Heart right ventricle (tissue), 16 donors: ENCODE results near the gene LNX2. TPM values are rescaled to one million over a fixed set of nuclear protein-coding genes. Genes with fewer than 3 reads are reported as not detected.

ENCODE experiments used
- ATAC-seq, 8 donors: fragments of 200-7000 bp; cut with Tn5 transposase; one replicate each; pipeline ENCODE4 v1.9.1; 2020; ENCODE audit warnings: mild to moderate bottlenecking in 8 of 8, moderate library complexity in 8 of 8, moderate number of reproducible peaks in 1 of 8
- DNase-seq, 2 donors: peaks; one replicate each; pipeline ENCODE4 v3.0.0-alpha.2; 2020
- H3K27ac ChIP-seq, 10 donors: fragments of 200-600 bp; sonication (generic) in 2 of 10; one replicate each; pipeline versions ENCODE4 v1.5.0 to v1.8.0; 2020 to 2022; ENCODE audit warnings: mild to moderate bottlenecking in 3 of 10
- H3K27me3 ChIP-seq, 7 donors: fragments of 200-600 bp; one replicate each; pipeline ENCODE4 v1.8.0; 2021 to 2022; ENCODE audit warnings: mild to moderate bottlenecking in 2 of 7
- H3K36me3 ChIP-seq, 9 donors: fragments of 200-600 bp; sonication (generic) in 1 of 9; one replicate each; pipeline versions ENCODE4 v1.5.0 to v1.8.0; 2020 to 2022; ENCODE audit warnings: mild to moderate bottlenecking in 2 of 9
- H3K4me1 ChIP-seq, 9 donors: fragments of 200-600 bp; sonication (generic) in 1 of 9; one replicate each; pipeline versions ENCODE4 v1.5.0 to v1.8.0; 2020 to 2022; ENCODE audit warnings: mild to moderate bottlenecking in 4 of 9
- H3K4me3 ChIP-seq, 10 donors: fragments of 200-600 bp; sonication (generic) in 2 of 10; one replicate each; pipeline versions ENCODE4 v1.5.0 to v1.8.0; 2020 to 2022; ENCODE audit warnings: mild to moderate bottlenecking in 7 of 10, moderate library complexity in 2 of 10
- H3K9me3 ChIP-seq, 11 donors: fragments of 200-600 bp in 10 of 11; sonication (generic) in 2 of 11; one replicate each; pipeline versions ENCODE4 v1.5.0 to v1.8.0; 2013 to 2022; ENCODE audit warnings: mild to moderate bottlenecking in 2 of 11, control low read depth in 1 of 11, moderate library complexity in 1 of 11
- CTCF ChIP-seq, 9 donors: fragments of 200-600 bp; sonication (generic) in 2 of 9; IDR thresholded peaks; one replicate each; pipeline versions ENCODE4 v1.5.0 to v1.8.0; 2021 to 2022; ENCODE audit warnings: antibody characterized with exemption in 9 of 9, mild to moderate bottlenecking in 5 of 9, moderate library complexity in 1 of 9
- whole genome bisulfite sequencing, 2 donors: extraction: QIAGEN DNeasy Blood & Tissue Kit; methylation state at CpG; one replicate each; pipeline ENCODE4 v1.1.7; 2013; ENCODE audit warnings: inconsistent platforms in 1 of 2; 5-methylcytosine and 5-hydroxymethylcytosine counted together
- intact Hi-C, 10 donors: fragments of 100-400 bp; cut with DNase I; formaldehyde crosslinking; loops; one replicate each; pipeline versions ENCODE4 v1.11.1 to v1.14.2; 2022
- polyA plus RNA-seq, 2 donors: library from polyadenylated mRNA; stranded (reverse); fragments of 200-250 nt; gene quantifications; one replicate each; pipeline ENCODE4 v1.2.3, GENCODE V29; 2013
- total RNA-seq, 10 donors: library from RNA; stranded (reverse); fragmentation: NEBNext Ultra II Directional in 3 of 10; extraction: Animal tissue kit (Norgen Biotek cat#: 25700) in 3 of 10; gene quantifications; one replicate each; pipeline versions ENCODE4 v1.2.1 to v1.2.4, GENCODE V29; 2021 to 2023
- donor health status: Arrhythmogenic right ventricular cardiomyopathy.
- donor health status: ischemic (EF 13 %, LVEDD 7.1; RV severe dilation, severe dysfunction).
- donor health status: healthy with polysubstance abuse.
- donor health status: DM: no; HTN: yes; CAD: no.
- donor health status: DM: no; HTN: no; CAD: no.
- donor health status: ischemic (EF 25% LVEDD 6.9; RV normal size, moderate dysfunction).
- donor health status: ischemic (EF 25% LVEDD 5.7; RV mildly dilated, moderate dysfunction).
- donor health status: healthy.
- donor health status: DM: yes; HTN: yes; CAD: no.
- donor health status: Ischemic cardiomyopathy.
- donor health status: ischemic (EF 35%, LVEDD 5.7; RV mildly dilated, moderate dysfunction).
- donor health status: nonischemic (EF 11% LVEDD 7.7; RV severe dilation, severe dysfunction).
- donor health status: DM: yes; HTN: yes; CAD: no.
- donor health status: PGD.
- donor health status: ischemic (EF 29% LVEDD 5.4; RV normal size, mild dysfunction).
- donor health status: nonischemic (EF 23%, LVEDD 6.1; RV moderate dilation, normal function).

LNX2 gene
- total and polyA plus RNA-seq, 12 donors = 3.5 to 22.3 (median 14.1) TPM

GRCh38 chr13:27605099-27605498 is 15.2 kb downstream of the LNX2 start:
- DNase-seq (no peak), ATAC-seq (no peak)
- H3K9me3 ChIP-seq = no peaks in the 10 kb centered on the region
- TF ChIP-seq CTCF (IDR thresholded peaks at IDR 0.05) = no peak
- H3K36me3 ChIP-seq = no peaks in the 10 kb centered on the region
- no peaks in the 10 kb centered on the region for H3K27me3 ChIP-seq
- H3K4me1 ChIP-seq = peaks cover 0 to 57% (median 33%) of the 10 kb centered on the region in 9 donors
- no peak overlapping the region for H3K4me3 ChIP-seq
- intact Hi-C loops = no loop called here
- WGBS, 2 donors = 56 to 95% methylated on average over 3 of the region's 3 CpGs
- H3K27ac ChIP-seq = peak overlapping the region in 5 of 10 donors; percentile 5 to 68 (median 64)

- no peaks in the 10 kb centered on the region for H3K36me3 ChIP-seq
- no peak overlapping the region for H3K27ac ChIP-seq
- DNase-seq = no peak
- no peak for TF ChIP-seq CTCF (IDR thresholded peaks at IDR 0.05)
- peaks cover 0 to 63% (median 26%) of the 10 kb centered on the region in 9 donors for H3K4me1 ChIP-seq
- 94 to 99% methylated on average over 2 of the region's 2 CpGs for WGBS, 2 donors
- H3K4me3 ChIP-seq = no peak overlapping the region
- intact Hi-C loops = no loop called here
- H3K27me3 ChIP-seq = no peaks in the 10 kb centered on the region
- H3K9me3 ChIP-seq = no peaks in the 10 kb centered on the region
- no peak for ATAC-seq
Measured at GRCh38 chr13:27601803-27602202, 18.5 kb downstream of the LNX2 start.

- Histone ChIP-seq H3K27ac (no peak overlapping the region), H3K36me3 (no peaks in the 10 kb centered on the region), H3K27me3 (no peaks in the 10 kb centered on the region), H3K4me3 (no peak overlapping the region), H3K4me1 (peaks cover 0 to 59% (median 20%) of the 10 kb centered on the region in 9 donors), H3K9me3 (no peaks in the 10 kb centered on the region)
- DNase-seq = no peak
- no peak for ATAC-seq
- TF ChIP-seq CTCF (IDR thresholded peaks at IDR 0.05) = no peak
- WGBS, 2 donors = 87 to 96% methylated on average over 2 of the region's 2 CpGs
- intact Hi-C loops = no loop called here
Measured at GRCh38 chr13:27601208-27601607, 19.1 kb downstream of the LNX2 start.

- WGBS, 2 donors = 85 to 90% methylated on average over 1 of the region's 1 CpG
- peak overlapping the region in 3 of 10 donors; percentile 61 to 69 (median 63) for H3K27ac ChIP-seq
- DNase-seq (no peak), ATAC-seq (no peak)
- peaks cover 0 to 58% (median 18%) of the 10 kb centered on the region in 9 donors for H3K4me1 ChIP-seq
- H3K36me3 ChIP-seq = no peaks in the 10 kb centered on the region
- H3K27me3 ChIP-seq = no peaks in the 10 kb centered on the region
- no peak for TF ChIP-seq CTCF (IDR thresholded peaks at IDR 0.05)
- no peak overlapping the region for H3K4me3 ChIP-seq
- intact Hi-C loops = no loop called here
- H3K9me3 ChIP-seq = no peaks in the 10 kb centered on the region
Measured at GRCh38 chr13:27600711-27601110, 19.6 kb downstream of the LNX2 start.
